WI38 (cell line): ENCODE results near the gene ADSS1.

Experiments used
- H3K4me3 ChIP-seq: 2 replicates; pipeline ENCODE4 v1.5.1; 2011; ENCODE audit warnings: low read depth, mild to moderate bottlenecking, control low read depth, low read length
- CTCF ChIP-seq: IDR thresholded peaks from 2 replicates; pipeline ENCODE4 v1.5.1; 2012; ENCODE audit warnings: low read depth, mild to moderate bottlenecking, control low read depth, low read length

The ADSS1 gene

GRCh38 chr14:104684449-104684821 lies 39.6 kb upstream of the ADSS1 start:
- no peak overlapping the region for H3K4me3 ChIP-seq
- TF ChIP-seq CTCF, result no peak

- H3K4me3 ChIP-seq, result no peak overlapping the region
- no peak for TF ChIP-seq CTCF
These were observed 38.6 kb upstream of the ADSS1 start for GRCh38 chr14:104685216-104685997.

GRCh38 chr14:104685998-104686610 lies 37.9 kb upstream of the ADSS1 start:
- no peak for TF ChIP-seq CTCF
- H3K4me3 ChIP-seq, result no peak overlapping the region

- H3K4me3 ChIP-seq, result no peak overlapping the region
- TF ChIP-seq CTCF, result no peak
These were observed 37.2 kb upstream of the ADSS1 start for GRCh38 chr14:104686624-104687517.

- no peak overlapping the region for H3K4me3 ChIP-seq
- TF ChIP-seq CTCF, result no peak
These were observed 36.2 kb upstream of the ADSS1 start for GRCh38 chr14:104687601-104688504.

GRCh38 chr14:104688505-104689108 lies 35.4 kb upstream of the ADSS1 start:
- H3K4me3 ChIP-seq, result peak overlapping the region; percentile 45

More at GRCh38 chr14:104688505-104689108, 35.4 kb upstream of the ADSS1 start:
- TF ChIP-seq CTCF, result no peak
